ENCODE results near the gene CD302. TPM values are rescaled to one million over a fixed set of nuclear protein-coding genes. Genes with fewer than 3 reads are reported as not detected.

The CD302 gene
- total RNA-seq, 1 experiment from 2014 or later, result 0.68 TPM

DNA sequence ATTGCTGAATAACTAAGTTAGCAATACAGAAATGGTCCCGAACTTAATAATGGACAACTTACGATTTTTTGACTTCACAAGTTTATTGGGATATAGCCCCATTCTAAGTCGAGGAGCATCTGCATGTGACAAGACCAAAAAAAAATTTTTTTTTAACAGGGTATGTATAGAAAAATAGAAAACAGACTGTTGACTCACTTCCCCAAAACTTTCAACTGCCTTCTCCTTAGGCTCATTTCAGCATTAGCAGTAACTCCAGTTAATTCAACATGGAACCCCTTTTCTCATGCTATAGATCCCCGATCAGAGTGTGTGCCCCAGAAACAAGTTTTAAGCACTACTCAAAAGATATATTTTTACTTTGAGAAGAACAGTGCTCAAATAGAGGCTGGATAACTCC, 5.4 kb downstream of the CD302 start:
- Mint-ChIP-seq H3K4me1 (peaks cover 15 to 17% of the 10 kb centered on the region in 2 experiments), H3K27ac (no peak overlapping the region), H3K27me3 (ENCODE audit: low read depth) (peaks cover 26% of the 10 kb centered on the region), H3K9me3 (no peaks in the 10 kb centered on the region), H3K36me3 (ENCODE audit: insufficient read depth in 1 of 3, low read depth in 3 of 3) (no peaks in the 10 kb centered on the region; a peak in 1 of 7 replicates), H3K4me3 (no peak overlapping the region)
- no peak overlapping the region for H4K5ac ChIP-seq (ENCODE audit: insufficient read length, low read depth, low read length)
- no peak overlapping the region for H3T11ph ChIP-seq (ENCODE audit: low read length)
- no peaks in the 10 kb centered on the region for H3K9me3 ChIP-seq (ENCODE audit: control insufficient read depth, low read depth, low read length)
- H3K56ac ChIP-seq (ENCODE audit: insufficient read length, low read depth, low read length), result no peak overlapping the region
- no peak overlapping the region for H3K18ac ChIP-seq (ENCODE audit: insufficient read length, low read depth, low read length)
- no peaks in the 10 kb centered on the region for H3K79me2 ChIP-seq (ENCODE audit: insufficient read depth, low read length)
- H2BK120ac ChIP-seq (ENCODE audit: low read depth, low read length, poor library complexity, severe bottlenecking), result no peak overlapping the region
- no peak overlapping the region for H2BK15ac ChIP-seq (ENCODE audit: low read depth, low read length)
- no peak overlapping the region for H2BK12ac ChIP-seq (ENCODE audit: insufficient read length, low read depth, low read length)
- H2AK5ac ChIP-seq (ENCODE audit: insufficient read length, low read length), result no peak overlapping the region
- H3K9ac ChIP-seq (ENCODE audit: extremely low read depth, insufficient read length, low read length), result no peak overlapping the region
- TF ChIP-seq, protein P1, sequence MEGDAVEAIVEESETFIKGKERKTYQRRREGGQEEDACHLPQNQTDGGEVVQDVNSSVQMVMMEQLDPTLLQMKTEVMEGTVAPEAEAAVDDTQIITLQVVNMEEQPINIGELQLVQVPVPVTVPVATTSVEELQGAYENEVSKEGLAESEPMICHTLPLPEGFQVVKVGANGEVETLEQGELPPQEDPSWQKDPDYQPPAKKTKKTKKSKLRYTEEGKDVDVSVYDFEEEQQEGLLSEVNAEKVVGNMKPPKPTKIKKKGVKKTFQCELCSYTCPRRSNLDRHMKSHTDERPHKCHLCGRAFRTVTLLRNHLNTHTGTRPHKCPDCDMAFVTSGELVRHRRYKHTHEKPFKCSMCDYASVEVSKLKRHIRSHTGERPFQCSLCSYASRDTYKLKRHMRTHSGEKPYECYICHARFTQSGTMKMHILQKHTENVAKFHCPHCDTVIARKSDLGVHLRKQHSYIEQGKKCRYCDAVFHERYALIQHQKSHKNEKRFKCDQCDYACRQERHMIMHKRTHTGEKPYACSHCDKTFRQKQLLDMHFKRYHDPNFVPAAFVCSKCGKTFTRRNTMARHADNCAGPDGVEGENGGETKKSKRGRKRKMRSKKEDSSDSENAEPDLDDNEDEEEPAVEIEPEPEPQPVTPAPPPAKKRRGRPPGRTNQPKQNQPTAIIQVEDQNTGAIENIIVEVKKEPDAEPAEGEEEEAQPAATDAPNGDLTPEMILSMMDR (conservative IDR thresholded peaks at IDR 0.05), result no peak
- DNase-seq, result no peak
- no peak overlapping the region for H3K27ac ChIP-seq (ENCODE audit: insufficient read length, low read depth, low read length)
- no peak overlapping the region for H4K91ac ChIP-seq (ENCODE audit: insufficient read length, low read depth, low read length)
- WGBS (ENCODE audit: extremely low coverage, insufficient read length, low lambda C conversion rate), result no CpG with 5 or more reads among the region's 4 CpGs
- no peak overlapping the region for H2BK5ac ChIP-seq (ENCODE audit: insufficient read length, low read length)
- no peak overlapping the region for H3K23ac ChIP-seq (ENCODE audit: insufficient read length, low read depth, low read length)
- no peak overlapping the region for H3K14ac ChIP-seq (ENCODE audit: insufficient read depth, low read length)
- peaks cover under 1% of the 10 kb centered on the region; the same call in 1 of the 2 replicates for H3K4me1 ChIP-seq (ENCODE audit: insufficient read depth, low read length)
- no peak overlapping the region for H2AFZ ChIP-seq (ENCODE audit: low read length)
- H3K27me3 ChIP-seq (ENCODE audit: insufficient read depth, low read length), result peaks cover 3% of the 10 kb centered on the region; the same call in 1 of the 2 replicates
- H4K20me1 ChIP-seq (ENCODE audit: control insufficient read depth, insufficient read depth, insufficient read length), result no peaks in the 10 kb centered on the region
- H4K8ac ChIP-seq (replicated peaks; ENCODE audit: insufficient read length, low read depth, low read length), result no peak overlapping the region
- no peak overlapping the region for H2BK20ac ChIP-seq (ENCODE audit: low read depth, low read length, poor library complexity, severe bottlenecking)
- H3K4me2 ChIP-seq (ENCODE audit: insufficient read depth, insufficient read length, low read length), result no peak overlapping the region
- H3K4ac ChIP-seq (ENCODE audit: low read depth, low read length), result no peak overlapping the region
- H3K23me2 ChIP-seq (ENCODE audit: insufficient read length, low read depth, low read length, poor library complexity, severe bottlenecking), result peaks cover under 1% of the 10 kb centered on the region
- H3K79me1 ChIP-seq (ENCODE audit: insufficient read depth, low read depth, low read length, poor library complexity, severe bottlenecking), result no peaks in the 10 kb centered on the region
